ENCODE data around the gene FASN. TPM values are rescaled to one million over a fixed set of nuclear protein-coding genes. Genes with fewer than 3 reads are reported as not detected.

The FASN gene
- total and polyA plus RNA-seq, 2 donors (not counting 1 experiment from before 2014, with no cell fraction given), result 36.8 to 242 TPM

- no peak for DNase-seq (ENCODE audit: low read depth in 2 of 2)
- Histone ChIP-seq H3K4me3 (replicated peaks in 1 of 4; ENCODE audit: control extremely low read depth in 1 of 4, insufficient read depth in 1 of 4, low read depth in 3 of 4, low read length in 4 of 4) (no peak overlapping the region), H2AFZ (ENCODE audit: low read length) (no peak overlapping the region), H4K20me1 (ENCODE audit: control insufficient read depth, extremely low read depth, insufficient read depth, low read length) (peaks cover 1% of the 10 kb centered on the region), H3K9ac (ENCODE audit: insufficient read depth, low read length) (no peak overlapping the region), H3K4me2 (ENCODE audit: extremely low read depth, insufficient read depth, low read length) (no peak overlapping the region), H3K27ac (ENCODE audit: insufficient read depth, low read length) (no peak overlapping the region), H3K79me2 (ENCODE audit: control insufficient read depth, insufficient read depth, low read length) (peaks cover 36% of the 10 kb centered on the region), H3K27me3 (ENCODE audit: control insufficient read depth, insufficient read depth, low read length) (no peaks in the 10 kb centered on the region), H3K4me1 (ENCODE audit: control insufficient read depth, extremely low read depth, insufficient read depth, low read length) (peaks cover 5% of the 10 kb centered on the region), H3K36me3 (ENCODE audit: control insufficient read depth, insufficient read depth, low read length) (peaks cover 80% of the 10 kb centered on the region), H3K9me3 (ENCODE audit: control insufficient read depth, insufficient read depth, low read depth, low read length) (no peaks in the 10 kb centered on the region)
- TF ChIP-seq EZH2 (IDR thresholded peaks at IDR 0.05; ENCODE audit: low read length, missing control alignments) (no peak), CTCF (conservative IDR thresholded peaks at IDR 0.05 in 1 of 2, IDR thresholded peaks at IDR 0.05 in 1 of 2; ENCODE audit: low read depth in 1 of 2, low read length in 2 of 2) (no peak)
Measured at GRCh38 chr17:82091264-82092066, 6.6 kb downstream of the FASN start.

GRCh38 chr17:82090549-82091263 is 7.3 kb downstream of the FASN start:
- Histone ChIP-seq H3K9ac (ENCODE audit: insufficient read depth, low read length) (no peak overlapping the region), H3K4me1 (ENCODE audit: control insufficient read depth, extremely low read depth, insufficient read depth, low read length) (peaks cover 2% of the 10 kb centered on the region), H3K36me3 (ENCODE audit: control insufficient read depth, insufficient read depth, low read length) (peaks cover 80% of the 10 kb centered on the region), H3K4me3 (replicated peaks in 1 of 4; ENCODE audit: control extremely low read depth in 1 of 4, insufficient read depth in 1 of 4, low read depth in 3 of 4, low read length in 4 of 4) (no peak overlapping the region), H4K20me1 (ENCODE audit: control insufficient read depth, extremely low read depth, insufficient read depth, low read length) (no peaks in the 10 kb centered on the region), H3K27me3 (ENCODE audit: control insufficient read depth, insufficient read depth, low read length) (no peaks in the 10 kb centered on the region), H3K79me2 (ENCODE audit: control insufficient read depth, insufficient read depth, low read length) (peaks cover 29% of the 10 kb centered on the region), H3K4me2 (ENCODE audit: extremely low read depth, insufficient read depth, low read length) (no peak overlapping the region), H2AFZ (ENCODE audit: low read length) (no peak overlapping the region), H3K9me3 (ENCODE audit: control insufficient read depth, insufficient read depth, low read depth, low read length) (no peaks in the 10 kb centered on the region), H3K27ac (ENCODE audit: insufficient read depth, low read length) (no peak overlapping the region)
- no peak for DNase-seq (ENCODE audit: low read depth in 2 of 2)
- no peak for TF ChIP-seq CTCF (conservative IDR thresholded peaks at IDR 0.05 in 1 of 2, IDR thresholded peaks at IDR 0.05 in 1 of 2; ENCODE audit: low read depth in 1 of 2, low read length in 2 of 2)
- TF ChIP-seq EZH2 (IDR thresholded peaks at IDR 0.05; ENCODE audit: low read length, missing control alignments), result no peak

GRCh38 chr17:82089723-82090548 is 8.1 kb downstream of the FASN start:
- H3K27me3 ChIP-seq (ENCODE audit: control insufficient read depth, insufficient read depth, low read length), result no peaks in the 10 kb centered on the region
- no peak overlapping the region for H3K9ac ChIP-seq (ENCODE audit: insufficient read depth, low read length)
- H3K4me2 ChIP-seq (ENCODE audit: extremely low read depth, insufficient read depth, low read length), result no peak overlapping the region
- no peaks in the 10 kb centered on the region for H3K9me3 ChIP-seq (ENCODE audit: control insufficient read depth, insufficient read depth, low read depth, low read length)
- H4K20me1 ChIP-seq (ENCODE audit: control insufficient read depth, extremely low read depth, insufficient read depth, low read length), result no peaks in the 10 kb centered on the region
- no peak for TF ChIP-seq CTCF (conservative IDR thresholded peaks at IDR 0.05 in 1 of 2, IDR thresholded peaks at IDR 0.05 in 1 of 2; ENCODE audit: low read depth in 1 of 2, low read length in 2 of 2)
- no peak for TF ChIP-seq EZH2 (IDR thresholded peaks at IDR 0.05; ENCODE audit: low read length, missing control alignments)
- DNase-seq (ENCODE audit: low read depth in 2 of 2), result no peak
- peaks cover 21% of the 10 kb centered on the region for H3K79me2 ChIP-seq (ENCODE audit: control insufficient read depth, insufficient read depth, low read length)
- H2AFZ ChIP-seq (ENCODE audit: low read length), result no peak overlapping the region
- peaks cover 77% of the 10 kb centered on the region for H3K36me3 ChIP-seq (ENCODE audit: control insufficient read depth, insufficient read depth, low read length)
- no peaks in the 10 kb centered on the region for H3K4me1 ChIP-seq (ENCODE audit: control insufficient read depth, extremely low read depth, insufficient read depth, low read length)
- H3K4me3 ChIP-seq (replicated peaks in 1 of 4; ENCODE audit: control extremely low read depth in 1 of 4, insufficient read depth in 1 of 4, low read depth in 3 of 4, low read length in 4 of 4), result no peak overlapping the region
- H3K27ac ChIP-seq (ENCODE audit: insufficient read depth, low read length), result no peak overlapping the region
